Smooth muscle cell (in vitro differentiated cells): ENCODE results near the gene PTPRK. TPM values are rescaled to one million over a fixed set of nuclear protein-coding genes. Genes with fewer than 3 reads are reported as not detected.

Source experiments
- DNase-seq: peaks from one replicate; lab custom pipeline; 2025; ENCODE audit not compliant: unreplicated experiment; lab: John Stamatoyannopoulos, UW
- H2AFZ ChIP-seq: fragments of 200-600 bp; sonication (generic); 2 replicates; pipeline ENCODE4 v1.6.0; 2016; ENCODE audit warnings: antibody characterized with exemption, low read depth, mild to moderate bottlenecking
- H3F3A ChIP-seq: fragments of 200-600 bp; sonication (generic); 2 replicates; pipeline ENCODE4 v1.6.0; 2017; ENCODE audit warnings: antibody characterized with exemption, low read depth
- H3K27ac ChIP-seq: fragments of 200-600 bp; sonication (generic); 2 replicates; pipeline ENCODE4 v1.5.1; 2016; ENCODE audit warnings: low read depth, mild to moderate bottlenecking
- H3K27me3 ChIP-seq: fragments of 200-600 bp; sonication (generic); 2 replicates; pipeline ENCODE4 v1.6.1; 2016; ENCODE audit warnings: low read depth, mild to moderate bottlenecking
- H3K36me3 ChIP-seq: fragments of 200-600 bp; sonication (generic); 2 replicates; pipeline ENCODE4 v1.5.1; 2016; ENCODE audit warnings: low read depth
- H3K4me1 ChIP-seq: fragments of 200-600 bp; sonication (generic); 2 replicates; pipeline ENCODE4 v1.5.1; 2016; ENCODE audit warnings: low read depth
- H3K4me2 ChIP-seq: fragments of 200-600 bp; sonication (generic); 2 replicates; pipeline ENCODE4 v1.6.0; 2016; ENCODE audit warnings: mild to moderate bottlenecking
- H3K4me3 ChIP-seq: fragments of 200-600 bp; sonication (generic); 2 replicates; pipeline ENCODE4 v1.5.1; 2016; ENCODE audit warnings: mild to moderate bottlenecking
- H3K79me2 ChIP-seq: fragments of 200-600 bp; sonication (generic); 2 replicates; pipeline ENCODE4 v1.6.0; 2016; ENCODE audit warnings: low read depth, mild to moderate bottlenecking
- H3K9ac ChIP-seq: fragments of 200-600 bp; sonication (generic); 2 replicates; pipeline ENCODE4 v1.6.0; 2016; ENCODE audit warnings: low read depth
- H3K9me3 ChIP-seq: fragments of 200-600 bp; sonication (generic); replicated peaks from 2 replicates; pipeline ENCODE4 v1.5.1; 2016; ENCODE audit warnings: low read depth
- H4K20me1 ChIP-seq: fragments of 200-600 bp; sonication (generic); 2 replicates; pipeline ENCODE4 v1.6.0; 2016; ENCODE audit warnings: low read depth
- CTCF ChIP-seq: fragments of 200-600 bp; sonication (generic); IDR thresholded peaks from 2 replicates; pipeline ENCODE4 v1.5.1; 2017; ENCODE audit warnings: borderline replicate concordance, mild to moderate bottlenecking, antibody characterized with exemption; ENCODE audit not compliant: insufficient read depth, poor library complexity, severe bottlenecking
- WGBS: methylation state at CpG from one replicate; pipeline ENCODE4 v1.1.7; 2016; ENCODE audit warnings: low lambda C conversion rate; 5-methylcytosine and 5-hydroxymethylcytosine counted together
- polyA plus RNA-seq: library from polyadenylated mRNA; unstranded; fragments of >200 nt; fragmentation: Nextera tagmentation; extraction: Ambion mirVana; gene quantifications from 2 replicates; pipeline ENCODE4 v1.2.1, GENCODE V29; 2016
- total RNA-seq: library from RNA; depleted of rRNA; stranded (reverse); fragments of >200 nt; gene quantifications from 2 replicates; pipeline ENCODE4 v1.2.3, GENCODE V29; 2014

PTPRK gene
- total and polyA plus RNA-seq, 2 experiments from 2014 or later, result 21.7 to 50.4 TPM

GRCh38 chr6:127954082-127954481, 566.3 kb downstream of the PTPRK start:
- Histone ChIP-seq H3F3A (no peaks in the 10 kb centered on the region), H2AFZ (no peak overlapping the region), H3K27me3 (no peaks in the 10 kb centered on the region), H3K4me3 (no peak overlapping the region), H3K9ac (no peak overlapping the region), H3K4me1 (no peaks in the 10 kb centered on the region), H3K4me2 (no peak overlapping the region), H3K9me3 (no peaks in the 10 kb centered on the region), H3K36me3 (no peaks in the 10 kb centered on the region), H3K79me2 (no peaks in the 10 kb centered on the region), H3K27ac (no peak overlapping the region), H4K20me1 (no peaks in the 10 kb centered on the region)
- no peak for TF ChIP-seq CTCF
- no peak for DNase-seq
- 99% methylated on average over 4 of the region's 4 CpGs for WGBS

- TF ChIP-seq CTCF, result no peak
- Histone ChIP-seq H3K27me3 (no peaks in the 10 kb centered on the region), H3K79me2 (no peaks in the 10 kb centered on the region), H3K4me2 (no peak overlapping the region), H3K9me3 (no peaks in the 10 kb centered on the region), H4K20me1 (no peaks in the 10 kb centered on the region), H3K4me3 (no peak overlapping the region), H3K36me3 (no peaks in the 10 kb centered on the region), H3F3A (no peaks in the 10 kb centered on the region), H2AFZ (no peak overlapping the region), H3K27ac (no peak overlapping the region), H3K9ac (no peak overlapping the region), H3K4me1 (no peaks in the 10 kb centered on the region)
- 61% methylated on average over 4 of the region's 4 CpGs for WGBS
- no peak for DNase-seq
Observed at GRCh38 chr6:127952831-127953230, 567.6 kb downstream of the PTPRK start.

- no peaks in the 10 kb centered on the region for H3F3A ChIP-seq
- H3K27ac ChIP-seq, result no peak overlapping the region
- H4K20me1 ChIP-seq, result no peaks in the 10 kb centered on the region
- WGBS, result 97% methylated on average over 5 of the region's 5 CpGs
- H2AFZ ChIP-seq, result no peak overlapping the region
- H3K9me3 ChIP-seq, result no peaks in the 10 kb centered on the region
- H3K4me3 ChIP-seq, result no peak overlapping the region
- TF ChIP-seq CTCF, result no peak
- no peak overlapping the region for H3K4me2 ChIP-seq
- no peaks in the 10 kb centered on the region for H3K27me3 ChIP-seq
- no peaks in the 10 kb centered on the region for H3K79me2 ChIP-seq
- DNase-seq, result no peak
- H3K4me1 ChIP-seq, result no peaks in the 10 kb centered on the region
- no peak overlapping the region for H3K9ac ChIP-seq
- H3K36me3 ChIP-seq, result no peaks in the 10 kb centered on the region
Observed at GRCh38 chr6:127952176-127952575, 568.2 kb downstream of the PTPRK start.

- no peak overlapping the region for H3K9ac ChIP-seq
- H2AFZ ChIP-seq, result no peak overlapping the region
- no peak for DNase-seq
- no peak overlapping the region for H3K4me2 ChIP-seq
- no peak for TF ChIP-seq CTCF
- H3K4me1 ChIP-seq, result no peaks in the 10 kb centered on the region
- H3K4me3 ChIP-seq, result no peak overlapping the region
- no peaks in the 10 kb centered on the region for H3K36me3 ChIP-seq
- no peaks in the 10 kb centered on the region for H3K9me3 ChIP-seq
- no peaks in the 10 kb centered on the region for H3F3A ChIP-seq
- WGBS, result 92% methylated on average over 2 of the region's 2 CpGs
- no peaks in the 10 kb centered on the region for H3K79me2 ChIP-seq
- no peaks in the 10 kb centered on the region for H3K27me3 ChIP-seq
- H4K20me1 ChIP-seq, result no peaks in the 10 kb centered on the region
- H3K27ac ChIP-seq, result no peak overlapping the region
Observed at GRCh38 chr6:127951172-127951917, 569.1 kb downstream of the PTPRK start.
